Prostate gland (tissue), 2 donors: ENCODE measurements around the gene LPP.

Experiments
- CTCF ChIP-seq, 4 experiments: fragments of 200-600 bp in 2 of 4; fragments of 450-650 bp in 2 of 4; sonication (generic) in 2 of 4; IDR thresholded peaks; 1 replicate in 3 of 4; 2 replicates in 1 of 4; pipeline ENCODE4 v1.5.1; 2016 to 2019; ENCODE audit warnings: antibody characterized with exemption in 4 of 4, mild to moderate bottlenecking in 2 of 4, moderate library complexity in 2 of 4
- POLR2A ChIP-seq: fragments of 450-650 bp; IDR thresholded peaks from one replicate; pipeline ENCODE4 v1.6.1; 2016; ENCODE audit warnings: antibody characterized with exemption, mild to moderate bottlenecking

GRCh38 chr3:188881954-188882641 is 728.1 kb downstream of the LPP start:
- TF ChIP-seq CTCF (IDR thresholded peaks at IDR 0.05) (no peak), POLR2A (no peak)
